Measurements from ENCODE around the gene RAB8B. TPM values are rescaled to one million over a fixed set of nuclear protein-coding genes. Genes with fewer than 3 reads are reported as not detected.

RAB8B gene
- total RNA-seq, 2 experiments from 2014 or later, result 91.5 to 93.1 TPM

DNA sequence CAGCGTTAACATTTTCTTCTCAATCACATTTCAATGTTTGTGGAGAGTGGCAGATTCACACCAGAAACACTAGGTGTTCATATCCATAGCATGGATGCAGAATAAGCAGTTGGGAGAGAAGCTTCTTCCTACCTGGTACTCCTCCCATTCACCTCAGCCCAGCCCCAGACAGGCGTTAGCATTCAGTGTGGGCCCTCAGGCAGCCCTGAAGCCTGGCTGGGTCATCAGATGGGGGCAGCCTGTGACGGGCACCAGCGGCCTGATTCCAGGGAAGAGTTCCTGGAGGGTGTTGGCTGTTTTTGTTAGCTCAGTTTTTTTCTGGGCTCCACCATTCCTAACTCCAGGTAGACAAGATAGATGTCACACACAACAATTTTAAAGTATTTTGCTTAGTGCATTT is 119.1 kb downstream of the RAB8B start:
- intact Hi-C loops (cut with micrococcal nuclease), result no loop called here
- Mint-ChIP-seq H3K4me3 (no peak overlapping the region), H3K27ac (no peak overlapping the region), H3K36me3 (ENCODE audit: low read depth) (peaks cover 5% of the 10 kb centered on the region), H3K4me1 (ENCODE audit: low read depth) (no peaks in the 10 kb centered on the region), H3K27me3 (ENCODE audit: low read depth) (no peaks in the 10 kb centered on the region), H3K9me3 (no peaks in the 10 kb centered on the region)
- CTCF ChIA-PET, result interaction anchor here (0.6 kb wide), 1 partner anchor 115 kb away, joined by 6 read pairs; no protein-coding TSS in a partner anchor
- DNase-seq, result no peak

DNA sequence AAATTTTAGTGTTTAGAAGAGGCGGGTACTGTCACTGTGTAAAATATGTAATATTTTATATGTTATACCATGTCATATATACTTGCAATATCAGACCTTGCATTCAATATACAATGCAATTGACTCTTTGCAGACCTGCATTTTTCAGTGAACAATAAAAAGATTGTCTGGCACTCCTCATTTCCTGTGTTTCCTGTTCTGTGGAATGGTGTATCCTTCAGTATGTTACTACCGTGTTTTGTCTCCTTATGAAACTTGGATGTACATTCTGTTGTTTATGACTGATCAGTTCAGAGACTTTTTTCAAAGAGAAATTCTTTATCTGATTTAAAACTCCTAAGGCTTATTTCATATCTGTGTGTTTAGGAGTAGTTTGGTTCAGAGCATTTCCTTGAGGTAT is 119.5 kb downstream of the RAB8B start:
- Mint-ChIP-seq H3K27me3 (ENCODE audit: low read depth) (no peaks in the 10 kb centered on the region), H3K27ac (no peak overlapping the region), H3K36me3 (ENCODE audit: low read depth) (peaks cover 5% of the 10 kb centered on the region), H3K4me3 (no peak overlapping the region), H3K4me1 (ENCODE audit: low read depth) (no peaks in the 10 kb centered on the region), H3K9me3 (no peaks in the 10 kb centered on the region)
- CTCF ChIA-PET, result interaction anchor here (0.6 kb wide), 1 partner anchor 115 kb away, joined by 6 read pairs; no protein-coding TSS in a partner anchor
- no peak for DNase-seq
- intact Hi-C loops (cut with micrococcal nuclease), result no loop called here

DNA sequence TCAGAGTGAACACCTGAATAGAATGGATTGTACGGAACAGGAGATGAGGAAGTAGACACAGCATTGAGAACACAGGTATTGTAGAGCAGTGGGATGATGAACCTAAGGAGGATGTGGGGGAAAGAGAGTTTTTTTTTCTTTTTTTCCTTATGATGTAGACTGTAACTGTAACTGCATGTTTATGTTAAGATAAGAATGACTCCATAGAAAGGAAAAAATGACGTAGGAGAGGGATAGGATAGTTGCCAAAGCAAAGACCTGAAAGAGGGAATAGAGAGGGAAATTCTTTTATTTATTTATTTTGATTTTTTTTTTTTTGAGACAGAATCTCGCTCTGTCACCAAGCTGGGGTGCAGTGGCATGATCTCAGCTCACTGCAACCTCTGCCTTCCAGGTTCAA is 121.2 kb downstream of the RAB8B start:
- Mint-ChIP-seq H3K9me3 (no peaks in the 10 kb centered on the region), H3K27ac (no peak overlapping the region), H3K27me3 (ENCODE audit: low read depth) (no peaks in the 10 kb centered on the region), H3K4me1 (ENCODE audit: low read depth) (no peaks in the 10 kb centered on the region), H3K36me3 (ENCODE audit: low read depth) (peaks cover 5% of the 10 kb centered on the region), H3K4me3 (no peak overlapping the region)
- CTCF ChIA-PET, result no interaction called here
- DNase-seq, result no peak
- intact Hi-C loops (cut with micrococcal nuclease), result no loop called here

DNA sequence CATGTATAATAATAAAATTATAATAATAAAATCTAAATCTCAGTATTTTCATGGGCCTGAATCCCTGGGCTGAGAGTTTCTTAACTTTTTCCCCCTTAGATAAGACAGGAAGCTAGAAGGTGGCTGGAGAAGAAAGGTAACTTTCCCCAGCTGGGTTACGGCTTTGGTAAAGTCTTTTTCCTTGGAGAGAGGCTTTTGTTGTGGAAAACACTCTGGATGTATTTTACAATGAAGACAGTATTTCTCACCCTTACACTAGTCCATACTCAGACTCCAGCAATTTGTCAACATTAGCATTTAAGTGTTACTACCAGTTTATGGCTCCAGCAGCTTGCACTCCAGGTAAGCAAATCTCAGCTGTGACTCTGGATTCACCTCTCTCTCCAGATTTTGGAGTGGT is 122.9 kb downstream of the RAB8B start:
- no peak overlapping the region for H3K4me3 Mint-ChIP-seq
- no peaks in the 10 kb centered on the region for H3K4me1 Mint-ChIP-seq (ENCODE audit: low read depth)
- CTCF ChIA-PET, result interaction anchor here (0.5 to 1.0 kb wide), 2 partner anchors 22 to 155 kb away, joined by 3 read pairs; partner anchors contain the start of gene RPS27L
- no peaks in the 10 kb centered on the region for H3K9me3 Mint-ChIP-seq
- no peak for DNase-seq
- H3K36me3 Mint-ChIP-seq (ENCODE audit: low read depth), result no peaks in the 10 kb centered on the region
- no peaks in the 10 kb centered on the region for H3K27me3 Mint-ChIP-seq (ENCODE audit: low read depth)
- intact Hi-C loops (cut with micrococcal nuclease), result no loop called here
- no peak overlapping the region for H3K27ac Mint-ChIP-seq

DNA sequence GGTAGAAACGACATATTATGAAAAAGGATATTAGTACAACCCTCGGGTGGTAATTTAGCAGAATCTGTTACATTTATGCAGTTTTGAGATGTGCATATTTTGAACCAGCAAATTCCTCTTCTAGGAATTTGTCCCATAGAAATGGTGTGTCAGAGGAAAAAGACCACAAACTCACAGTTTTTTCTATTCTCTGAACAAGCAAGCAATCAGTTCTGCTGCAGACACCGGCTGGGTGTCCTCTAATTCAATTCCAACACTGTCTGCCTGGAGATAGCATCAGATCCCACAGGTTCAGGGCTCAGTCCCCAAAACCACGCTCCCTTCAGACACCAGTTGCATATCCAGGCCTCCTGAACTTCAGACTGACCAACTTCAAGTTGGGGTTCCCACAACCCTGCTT is 124.4 kb downstream of the RAB8B start:
- Mint-ChIP-seq H3K9me3 (no peaks in the 10 kb centered on the region), H3K4me3 (no peak overlapping the region), H3K27ac (no peak overlapping the region), H3K36me3 (ENCODE audit: low read depth) (no peaks in the 10 kb centered on the region), H3K27me3 (ENCODE audit: low read depth) (no peaks in the 10 kb centered on the region), H3K4me1 (ENCODE audit: low read depth) (no peaks in the 10 kb centered on the region)
- intact Hi-C loops (cut with micrococcal nuclease), result no loop called here
- no peak for DNase-seq
- CTCF ChIA-PET, result no interaction called here

DNA sequence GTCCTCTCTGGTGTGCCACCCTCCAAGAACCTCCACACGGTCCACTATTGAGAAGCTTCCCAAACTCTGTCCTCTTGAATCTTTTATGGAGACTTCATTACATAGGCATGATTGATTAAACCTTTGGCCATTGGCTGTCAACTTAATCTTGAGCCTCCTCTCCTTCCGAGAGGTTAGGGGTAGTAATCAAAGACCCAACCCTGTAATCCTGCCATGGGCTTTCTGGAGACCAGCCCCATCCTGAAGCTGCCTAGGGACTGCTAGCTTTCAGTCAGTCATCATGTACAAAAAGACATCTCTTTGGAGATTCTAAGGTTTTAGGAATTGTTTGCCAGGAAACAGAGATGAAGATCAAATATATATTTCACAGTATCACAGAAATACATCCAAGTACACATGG is 125.0 kb downstream of the RAB8B start:
- Mint-ChIP-seq H3K27ac (no peak overlapping the region), H3K4me1 (ENCODE audit: low read depth) (no peaks in the 10 kb centered on the region), H3K9me3 (no peaks in the 10 kb centered on the region), H3K4me3 (no peak overlapping the region), H3K36me3 (ENCODE audit: low read depth) (no peaks in the 10 kb centered on the region), H3K27me3 (ENCODE audit: low read depth) (no peaks in the 10 kb centered on the region)
- DNase-seq, result no peak
- CTCF ChIA-PET, result no interaction called here
- intact Hi-C loops (cut with micrococcal nuclease), result no loop called here

Other genes starting within 250 kb of the RAB8B start
- gene TPM1, start 146.9 kb upstream of the RAB8B start, total RNA-seq, result 10 to 100 TPM; 10.5 to 10.7 TPM
- gene LACTB, start 67.7 kb upstream of the RAB8B start, total RNA-seq, result 10 to 100 TPM; 18.3 to 18.7 TPM
- 100 to 1,000 TPM; 220 to 222 TPM for gene RPS27L, start 32.1 kb upstream of the RAB8B start, total RNA-seq
- gene APH1B, start 88.0 kb downstream of the RAB8B start, total RNA-seq, result 1 to 10 TPM; 6.7 to 8.6 TPM
- gene CA12, start 192.2 kb downstream of the RAB8B start, total RNA-seq, result under 1 TPM in 1 of 2 experiments, not detected in 1; 0.12 TPM

All from activated naive CD4-positive, alpha-beta T cell treated with anti-CD3 and anti-CD28 coated beads for 36 hours (primary cell).